Right lung (tissue), 10 donors: ENCODE measurements around the gene TRERF1. TPM values are rescaled to one million over a fixed set of nuclear protein-coding genes. Genes with fewer than 3 reads are reported as not detected.
A peak's percentile ranks its signal among the peaks of the same experiment; 100 is the strongest.
"Not testable (repeated sequence)": the region's sequence is repeated elsewhere in the genome, so short reads cannot be mapped to it uniquely, and the experiment has no call there.

Experiments
- DNase-seq, 2 donors: peaks; one replicate each; pipeline ENCODE4 v3.0.0-alpha.2; 2013
- long read RNA-seq, 8 donors: transcript quantifications; one replicate each; lab custom pipeline, GENCODE V29; 2026
- polyA plus RNA-seq, 5 donors: library from polyadenylated mRNA; unstranded; fragments of 120-200 nt; gene quantifications; one replicate each; pipeline versions ENCODE4 v1.2.1 to v1.2.3, GENCODE V29; 2013; ENCODE audit warnings: inconsistent platforms in 1 of 5, low replicate concordance in 1 of 5; ENCODE audit not compliant: insufficient read length in 5 of 5, insufficient read depth in 1 of 5

The TRERF1 gene
- 10 to 100 TPM; 19.2 to 21.0 (median 19.9) TPM for polyA plus RNA-seq
- long read RNA-seq, donor 1: 0 reads
- long read RNA-seq, donor 2: 0 reads
- long read RNA-seq, donor 3, partial matches to known transcripts: 8 of 8 reads
- long read RNA-seq, donor 3, other reads (novel, unspliced or antisense): 0 of 8 reads
- long read RNA-seq, donor 4, partial matches to known transcripts: 7 of 7 reads
- long read RNA-seq, donor 4, other reads (novel, unspliced or antisense): 0 of 7 reads
- long read RNA-seq, donor 5, partial matches to known transcripts: 7 of 7 reads
- long read RNA-seq, donor 5, other reads (novel, unspliced or antisense): 0 of 7 reads
- long read RNA-seq, donor 6: 0 reads
- long read RNA-seq, donor 7: 0 reads
- long read RNA-seq, donor 8: 0 reads

DNA sequence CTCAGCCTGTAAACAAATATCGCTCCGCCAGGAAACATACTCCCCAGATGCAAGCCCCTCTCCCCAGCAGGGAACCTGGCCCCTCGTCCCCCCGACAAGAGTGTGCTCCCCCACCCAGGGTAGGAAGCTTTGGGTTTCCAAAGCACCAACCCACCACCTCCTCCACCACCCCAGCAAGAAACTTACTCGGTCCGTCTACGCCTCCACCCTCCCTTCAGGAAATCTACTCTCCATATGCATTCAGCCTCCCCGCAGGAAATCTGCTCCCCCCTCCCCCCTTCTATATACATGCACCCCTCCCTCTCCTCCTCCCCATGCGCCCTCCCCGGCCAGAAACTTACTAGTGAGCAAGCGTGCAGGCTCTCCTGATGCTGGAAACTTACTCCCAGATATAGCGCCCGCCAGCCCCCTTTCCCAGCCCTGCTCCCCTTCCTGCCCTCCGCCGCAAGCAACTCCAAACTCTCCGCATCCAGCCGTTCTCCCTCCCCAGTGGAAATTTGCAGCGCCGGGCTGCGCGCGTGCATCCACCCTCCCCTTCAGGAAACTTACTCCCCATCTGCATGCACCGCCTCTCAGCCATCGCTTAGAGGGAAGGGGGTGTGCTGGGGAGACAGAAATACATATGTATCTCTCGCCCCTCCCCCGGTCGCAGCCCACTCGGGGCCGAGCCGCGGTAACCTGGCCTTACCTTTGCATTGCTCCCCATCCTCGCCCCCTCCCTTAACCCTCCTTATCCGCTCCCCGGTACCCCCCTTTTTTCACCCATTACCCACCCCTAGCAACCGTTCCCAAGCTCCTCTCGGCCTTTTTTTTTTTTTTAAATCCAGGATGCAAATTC is at the start of gene TRERF1:
TSS of gene TRERF1 (minus strand) at position 594 of the 838 bp plus-strand sequence. CDS start 182,336 bp downstream, outside the sequence.
- DNase-seq: peak; percentile 83

- peak in 1 of 2 donors; percentile 9 for DNase-seq
Measured at GRCh38 chr6:42498473-42499128, 46.9 kb upstream of the TRERF1 start.

DNA sequence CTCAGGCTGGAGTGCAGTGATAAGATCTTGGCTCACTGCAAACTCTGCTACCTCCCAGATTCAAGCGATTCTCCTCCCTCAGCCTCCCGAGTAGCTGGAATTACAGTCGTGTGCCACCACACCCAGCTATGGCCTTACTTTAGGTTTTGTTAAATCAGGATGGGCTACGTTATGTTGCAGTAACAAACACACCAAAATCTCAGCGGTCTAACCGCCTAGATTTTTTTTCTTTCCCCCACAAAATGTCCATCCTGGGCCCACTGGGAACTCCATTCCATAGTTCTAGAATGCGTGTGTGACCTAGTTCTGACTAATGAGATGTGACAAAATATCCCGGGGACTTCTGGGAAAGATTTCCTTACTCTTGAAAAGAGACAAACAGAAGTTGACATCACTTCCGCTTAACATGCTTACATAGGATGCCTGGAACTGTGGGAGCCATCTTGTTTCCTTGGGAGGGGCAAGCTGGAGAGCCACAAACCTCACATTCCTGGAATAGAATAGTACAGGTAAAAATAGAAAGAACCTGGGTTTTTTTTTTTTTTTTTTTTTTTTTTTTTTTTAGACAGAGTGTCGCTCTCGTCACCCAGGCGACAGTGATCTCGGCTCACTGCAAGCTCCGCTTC is 42.3 kb upstream of the TRERF1 start:
- no peak for DNase-seq

GRCh38 chr6:42488129-42488528 is 36.4 kb upstream of the TRERF1 start:
- DNase-seq: no peak

DNA sequence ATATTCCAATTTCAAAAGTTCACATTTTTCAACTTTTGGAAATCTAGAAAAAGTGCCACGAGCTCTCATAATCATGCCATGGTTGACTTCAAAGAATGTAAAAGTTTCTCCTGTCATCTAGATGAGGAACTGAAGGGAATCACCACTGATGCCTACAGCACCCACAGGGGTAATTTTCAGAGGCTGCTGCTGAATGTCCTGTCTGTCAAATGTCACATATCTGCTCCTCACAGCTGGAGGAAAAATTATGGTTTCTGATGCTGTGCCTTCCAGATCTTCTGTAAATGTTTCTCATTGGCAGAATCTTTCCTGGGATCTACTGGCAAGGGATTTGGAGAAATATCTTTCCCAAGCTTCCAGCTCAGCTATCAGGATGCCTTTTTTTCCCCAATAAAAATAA is 32.5 kb upstream of the TRERF1 start:
- no peak for DNase-seq

- peak; percentile 10 to 30 for DNase-seq
Measured at GRCh38 chr6:42482174-42482573, 30.4 kb upstream of the TRERF1 start.

- DNase-seq: no peak
Measured at GRCh38 chr6:42471714-42472113, 20.0 kb upstream of the TRERF1 start.

GRCh38 chr6:42471142-42471541 is 19.4 kb upstream of the TRERF1 start:
- no peak for DNase-seq

- DNase-seq: no peak
Measured at GRCh38 chr6:42468273-42468672, 16.5 kb upstream of the TRERF1 start.

GRCh38 chr6:42467651-42468050 is 15.9 kb upstream of the TRERF1 start:
- no peak for DNase-seq

GRCh38 chr6:42466470-42466869 is 14.7 kb upstream of the TRERF1 start:
- not testable (repeated sequence) for DNase-seq

DNA sequence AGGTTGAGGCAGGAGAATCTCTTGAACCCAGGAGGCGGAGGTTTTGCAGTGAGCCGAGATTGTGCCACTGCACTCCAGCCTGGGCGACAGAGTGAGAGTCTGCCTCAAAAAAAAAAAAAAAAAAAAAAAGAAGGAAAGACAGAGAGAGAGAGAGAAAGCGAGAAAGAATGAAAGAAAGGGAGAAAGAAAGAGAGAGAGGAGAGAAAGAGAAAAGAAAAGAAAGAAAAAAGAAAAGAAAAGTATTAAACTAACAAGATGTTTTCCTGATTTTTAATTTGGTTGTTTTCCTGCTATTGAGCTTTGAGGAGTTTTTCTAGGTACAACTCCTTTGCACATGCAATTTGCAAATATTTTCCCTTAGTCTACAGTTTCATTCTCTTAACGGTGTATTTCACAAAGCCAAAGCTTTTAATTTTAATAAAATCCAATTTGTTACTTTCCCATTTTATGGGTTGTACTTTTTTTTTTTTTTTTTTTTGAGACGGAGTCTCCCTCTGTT is 10.8 kb upstream of the TRERF1 start:
- no peak for DNase-seq

DNA sequence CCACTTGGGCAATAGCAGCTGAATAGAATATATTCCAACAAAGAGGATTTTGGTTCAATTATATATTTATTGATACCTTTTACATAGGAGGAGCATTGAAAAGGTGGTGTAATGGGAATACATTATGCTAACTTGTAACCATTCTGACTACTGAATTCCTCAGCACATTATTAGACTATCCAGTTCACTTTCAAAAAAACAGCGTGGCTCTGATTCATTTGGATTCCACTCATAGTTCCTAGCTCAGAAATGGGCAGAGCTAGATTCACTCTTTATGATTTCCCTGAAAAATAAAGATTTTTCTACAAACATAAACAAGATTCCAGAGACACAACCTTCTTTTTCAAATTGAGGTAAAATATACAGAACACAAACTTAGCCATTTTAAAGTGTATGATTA is 9.2 kb upstream of the TRERF1 start:
- no peak for DNase-seq

GRCh38 chr6:42459888-42460287 is 8.2 kb upstream of the TRERF1 start:
- no peak for DNase-seq

GRCh38 chr6:42454428-42454791 is 2.7 kb upstream of the TRERF1 start:
- no peak for DNase-seq

DNA sequence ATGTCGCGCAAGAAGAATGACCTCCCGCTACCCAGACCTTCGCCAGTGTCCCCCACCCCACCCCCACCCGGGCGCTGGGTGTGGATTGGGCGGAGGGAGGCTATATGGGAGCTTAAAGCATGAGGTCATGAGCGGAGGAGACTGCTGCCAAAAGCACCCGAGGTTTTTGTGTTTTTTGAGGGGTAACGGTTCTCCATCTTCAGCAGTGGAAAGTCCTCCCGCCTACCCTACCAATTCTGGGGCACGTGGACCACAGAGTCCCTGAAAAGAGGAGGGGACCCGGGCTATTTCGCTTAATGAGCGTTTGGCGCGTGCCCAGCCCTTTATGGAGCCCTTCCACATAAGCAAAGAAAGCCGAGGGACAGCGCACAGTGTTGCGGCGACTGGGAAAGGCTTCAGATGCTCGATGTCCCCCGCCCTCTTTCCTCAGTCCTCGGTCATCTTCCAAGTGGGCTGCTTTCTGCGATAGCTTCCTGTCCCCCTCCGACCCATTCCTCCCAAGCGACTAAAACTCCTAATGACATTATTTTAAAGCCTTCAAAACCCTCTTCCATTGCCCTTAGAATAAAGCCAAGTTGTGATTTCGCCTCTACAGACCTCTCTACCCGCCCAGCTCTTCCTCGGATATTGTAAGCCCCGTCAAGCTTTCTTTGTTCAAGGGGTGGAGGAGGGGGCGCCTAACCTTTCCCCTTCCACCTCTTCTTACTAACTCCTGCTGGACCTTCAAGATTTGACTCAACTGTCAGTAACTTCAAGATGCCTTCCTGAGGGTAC is 2.1 kb upstream of the TRERF1 start:
- peak; percentile 77 to 83 for DNase-seq

DNA sequence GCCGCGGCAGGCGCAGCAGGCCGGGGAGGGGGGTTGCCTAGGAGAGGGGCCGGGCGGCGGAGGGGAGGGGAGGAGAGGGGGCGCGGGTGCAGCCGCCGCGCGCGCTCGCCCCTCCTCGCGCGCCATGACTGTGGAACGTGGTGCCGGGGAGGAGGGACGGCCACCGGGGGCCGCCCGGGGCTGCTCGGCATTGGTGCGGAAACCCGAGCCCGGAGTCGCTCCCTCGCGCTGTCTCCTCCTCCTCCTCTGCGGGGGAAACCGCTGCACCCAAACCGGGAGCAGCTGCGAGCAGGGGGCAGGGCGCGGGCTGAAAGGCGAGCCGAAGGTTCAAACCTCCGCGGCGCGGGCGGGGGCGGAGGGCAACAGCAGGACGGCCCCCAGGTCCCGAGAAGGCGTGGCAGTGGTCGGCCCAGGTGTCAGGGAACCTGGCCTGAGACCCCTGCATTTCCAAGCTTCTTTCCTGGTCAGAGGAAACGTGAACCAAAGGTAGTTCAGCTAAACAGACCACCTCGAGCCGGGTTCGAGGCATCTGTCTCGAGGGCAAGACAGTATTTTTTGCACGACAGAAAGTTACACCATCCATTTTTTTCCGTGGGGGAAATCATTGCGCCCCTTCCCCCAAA is 1.4 kb upstream of the TRERF1 start:
- DNase-seq: peak; percentile 95

DNA sequence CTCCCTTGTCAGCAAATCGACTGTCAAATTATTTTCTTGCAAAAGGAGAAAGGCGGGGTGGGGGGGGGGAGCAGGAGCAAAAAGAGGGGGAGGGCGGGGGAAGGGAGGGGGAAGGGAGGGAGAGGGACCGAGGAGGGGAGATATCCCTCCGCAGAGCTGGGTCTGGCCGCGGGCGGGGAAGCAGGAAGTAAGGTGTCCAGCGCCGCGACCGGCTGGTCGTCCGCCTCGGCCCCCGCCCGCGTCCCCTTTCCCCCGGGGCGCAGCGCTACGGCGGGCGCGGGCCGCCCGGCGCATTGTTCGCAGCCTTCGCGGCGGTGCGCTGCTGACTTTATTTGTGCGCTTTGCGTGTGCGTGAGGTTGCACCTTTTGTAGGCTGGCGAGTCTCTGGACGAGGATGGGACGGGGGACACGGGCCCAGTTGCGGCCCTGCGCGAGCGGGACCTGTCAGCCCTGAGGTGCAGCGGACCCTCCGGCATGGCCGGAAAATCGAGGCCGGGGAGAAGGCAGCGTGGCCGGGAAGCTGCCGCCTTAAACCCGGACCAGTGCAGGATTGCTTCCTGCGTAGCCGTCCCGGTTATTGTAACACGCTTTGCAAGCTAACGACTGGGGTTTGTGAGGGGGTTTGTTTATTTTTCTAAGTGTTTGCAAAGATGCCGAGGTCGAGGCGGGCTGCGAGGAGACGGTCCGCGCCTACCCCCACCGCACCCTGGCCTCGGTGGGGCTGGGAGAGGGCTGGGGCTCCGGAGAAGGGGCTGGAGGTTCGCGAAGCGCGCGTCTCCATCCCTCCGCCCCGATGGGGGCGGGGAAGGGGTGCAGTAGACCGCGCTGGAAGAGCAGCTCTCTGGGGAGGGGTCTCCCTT is 675 bp upstream of the TRERF1 start:
- no peak for DNase-seq
